Suppressor macrophage treated with lipopolysaccharide for 4 hours (primary cell): ENCODE data around the gene IQSEC1.

Source experiments
- DNase-seq: peaks from one replicate; pipeline ENCODE4 v3.0.0-alpha.2; 2020

The IQSEC1 gene

GRCh38 chr3:13085081-13085845 is 12.0 kb upstream of the IQSEC1 start:
- no peak for DNase-seq

GRCh38 chr3:13083898-13084297 is 10.7 kb upstream of the IQSEC1 start:
- no peak for DNase-seq

- no peak for DNase-seq
Measured at GRCh38 chr3:13083254-13083653, 10.0 kb upstream of the IQSEC1 start.

- DNase-seq = no peak
Measured at GRCh38 chr3:13082677-13083076, 9.4 kb upstream of the IQSEC1 start.

- DNase-seq = no peak
Measured at GRCh38 chr3:13081603-13082360, 8.6 kb upstream of the IQSEC1 start.

- no peak for DNase-seq
Measured at GRCh38 chr3:13080591-13080990, 7.4 kb upstream of the IQSEC1 start.

GRCh38 chr3:13080026-13080425 is 6.8 kb upstream of the IQSEC1 start:
- no peak for DNase-seq

- no peak for DNase-seq
Measured at GRCh38 chr3:13079510-13079909, 6.3 kb upstream of the IQSEC1 start.

- DNase-seq = no peak
Measured at GRCh38 chr3:13079051-13079450, 5.8 kb upstream of the IQSEC1 start.

GRCh38 chr3:13078163-13078905 is 5.1 kb upstream of the IQSEC1 start:
- no peak for DNase-seq

- no peak for DNase-seq
Measured at GRCh38 chr3:13077431-13078162, 4.4 kb upstream of the IQSEC1 start.

- no peak for DNase-seq
Measured at GRCh38 chr3:13075986-13076654, 2.9 kb upstream of the IQSEC1 start.

GRCh38 chr3:13075318-13075717 is 2.1 kb upstream of the IQSEC1 start:
- DNase-seq = peak; percentile 80

GRCh38 chr3:13074006-13074375 is 762 bp upstream of the IQSEC1 start:
- no peak for DNase-seq

- DNase-seq = no peak
Measured at GRCh38 chr3:13072600-13073325, 466 bp downstream of the IQSEC1 start.

- no peak for DNase-seq
Measured at GRCh38 chr3:13072239-13072599, 1.0 kb downstream of the IQSEC1 start.

- no peak for DNase-seq
Measured at GRCh38 chr3:13071695-13072094, 1.5 kb downstream of the IQSEC1 start.

GRCh38 chr3:13070391-13071070 is 2.7 kb downstream of the IQSEC1 start:
- DNase-seq = no peak

- peak; percentile 29 for DNase-seq
Measured at GRCh38 chr3:13069495-13069894, 3.7 kb downstream of the IQSEC1 start.

- no peak for DNase-seq
Measured at GRCh38 chr3:13068269-13069010, 4.8 kb downstream of the IQSEC1 start.
